Measurements from ENCODE around the gene IFT25.

- TF ChIP-seq, protein P1, sequence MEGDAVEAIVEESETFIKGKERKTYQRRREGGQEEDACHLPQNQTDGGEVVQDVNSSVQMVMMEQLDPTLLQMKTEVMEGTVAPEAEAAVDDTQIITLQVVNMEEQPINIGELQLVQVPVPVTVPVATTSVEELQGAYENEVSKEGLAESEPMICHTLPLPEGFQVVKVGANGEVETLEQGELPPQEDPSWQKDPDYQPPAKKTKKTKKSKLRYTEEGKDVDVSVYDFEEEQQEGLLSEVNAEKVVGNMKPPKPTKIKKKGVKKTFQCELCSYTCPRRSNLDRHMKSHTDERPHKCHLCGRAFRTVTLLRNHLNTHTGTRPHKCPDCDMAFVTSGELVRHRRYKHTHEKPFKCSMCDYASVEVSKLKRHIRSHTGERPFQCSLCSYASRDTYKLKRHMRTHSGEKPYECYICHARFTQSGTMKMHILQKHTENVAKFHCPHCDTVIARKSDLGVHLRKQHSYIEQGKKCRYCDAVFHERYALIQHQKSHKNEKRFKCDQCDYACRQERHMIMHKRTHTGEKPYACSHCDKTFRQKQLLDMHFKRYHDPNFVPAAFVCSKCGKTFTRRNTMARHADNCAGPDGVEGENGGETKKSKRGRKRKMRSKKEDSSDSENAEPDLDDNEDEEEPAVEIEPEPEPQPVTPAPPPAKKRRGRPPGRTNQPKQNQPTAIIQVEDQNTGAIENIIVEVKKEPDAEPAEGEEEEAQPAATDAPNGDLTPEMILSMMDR (IDR thresholded peaks at IDR 0.05 in 4 of 5, conservative IDR thresholded peaks at IDR 0.05 in 1 of 5): no peak
- no peak for TF ChIP-seq POLR2A (IDR thresholded peaks at IDR 0.05)
These were observed 43.0 kb downstream of the IFT25 start for GRCh38 chr1:53902235-53903138.
